ENCODE measurements around the gene DDX11. TPM values are rescaled to one million over a fixed set of nuclear protein-coding genes. Genes with fewer than 3 reads are reported as not detected.
"Not testable (repeated sequence)": the region's sequence is repeated elsewhere in the genome, so short reads cannot be mapped to it uniquely, and the experiment has no call there.

Gene DDX11
- polyA plus RNA-seq, 1 donor from 2014 or later: 9.8 TPM

- H3K9ac ChIP-seq (ENCODE audit: low read length): no peak overlapping the region
- no peaks in the 10 kb centered on the region for H3K9me3 ChIP-seq (ENCODE audit: low read length)
- H3K27ac ChIP-seq (ENCODE audit: low read length): no peak overlapping the region
- H4K20me1 ChIP-seq (ENCODE audit: insufficient read depth): no peaks in the 10 kb centered on the region
- TF ChIP-seq MXI1 (conservative IDR thresholded peaks at IDR 0.05; ENCODE audit: poor library complexity, severe bottlenecking): no peak
- TF ChIP-seq EP300 (conservative IDR thresholded peaks at IDR 0.05; ENCODE audit: poor library complexity, severe bottlenecking): no peak
- TF ChIP-seq REST (IDR thresholded peaks at IDR 0.05; ENCODE audit: borderline replicate concordance): no peak
- no peak for TF ChIP-seq RAD21 (conservative IDR thresholded peaks at IDR 0.05)
- TF ChIP-seq SMC3 (conservative IDR thresholded peaks at IDR 0.05; ENCODE audit: poor library complexity): no peak
- TF ChIP-seq EZH2 (IDR thresholded peaks at IDR 0.05; ENCODE audit: borderline replicate concordance, insufficient read depth, low read length, poor library complexity, severe bottlenecking): no peak
- no peak for TF ChIP-seq TAF1 (IDR thresholded peaks at IDR 0.05; ENCODE audit: low read depth)
- TF ChIP-seq POLR2AphosphoS5 (IDR thresholded peaks at IDR 0.05): no peak
- TF ChIP-seq, protein P1, sequence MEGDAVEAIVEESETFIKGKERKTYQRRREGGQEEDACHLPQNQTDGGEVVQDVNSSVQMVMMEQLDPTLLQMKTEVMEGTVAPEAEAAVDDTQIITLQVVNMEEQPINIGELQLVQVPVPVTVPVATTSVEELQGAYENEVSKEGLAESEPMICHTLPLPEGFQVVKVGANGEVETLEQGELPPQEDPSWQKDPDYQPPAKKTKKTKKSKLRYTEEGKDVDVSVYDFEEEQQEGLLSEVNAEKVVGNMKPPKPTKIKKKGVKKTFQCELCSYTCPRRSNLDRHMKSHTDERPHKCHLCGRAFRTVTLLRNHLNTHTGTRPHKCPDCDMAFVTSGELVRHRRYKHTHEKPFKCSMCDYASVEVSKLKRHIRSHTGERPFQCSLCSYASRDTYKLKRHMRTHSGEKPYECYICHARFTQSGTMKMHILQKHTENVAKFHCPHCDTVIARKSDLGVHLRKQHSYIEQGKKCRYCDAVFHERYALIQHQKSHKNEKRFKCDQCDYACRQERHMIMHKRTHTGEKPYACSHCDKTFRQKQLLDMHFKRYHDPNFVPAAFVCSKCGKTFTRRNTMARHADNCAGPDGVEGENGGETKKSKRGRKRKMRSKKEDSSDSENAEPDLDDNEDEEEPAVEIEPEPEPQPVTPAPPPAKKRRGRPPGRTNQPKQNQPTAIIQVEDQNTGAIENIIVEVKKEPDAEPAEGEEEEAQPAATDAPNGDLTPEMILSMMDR (IDR thresholded peaks at IDR 0.05; ENCODE audit: poor library complexity, severe bottlenecking): no peak
- H3K9me2 ChIP-seq (ENCODE audit: insufficient read depth, low read length): no peaks in the 10 kb centered on the region
- H3K4me3 ChIP-seq (ENCODE audit: low read length): peak overlapping the region; percentile 69
- H3K4me2 ChIP-seq (ENCODE audit: low read length): no peak overlapping the region
- peaks cover 45% of the 10 kb centered on the region for H3K27me3 ChIP-seq (ENCODE audit: insufficient read depth, low read depth, low read length)
- H3F3A ChIP-seq (ENCODE audit: insufficient read depth, low read length, poor library complexity, severe bottlenecking): no peaks in the 10 kb centered on the region
- H3K79me2 ChIP-seq (replicated peaks; ENCODE audit: insufficient read depth, low read length): no peaks in the 10 kb centered on the region
- no peaks in the 10 kb centered on the region for H3K36me3 ChIP-seq (ENCODE audit: insufficient read depth, low read length)
- no peak overlapping the region for H2AFZ ChIP-seq (ENCODE audit: low read depth, low read length)
Observed at GRCh38 chr12:31119803-31120211, 46.1 kb downstream of the DDX11 start.

DNA sequence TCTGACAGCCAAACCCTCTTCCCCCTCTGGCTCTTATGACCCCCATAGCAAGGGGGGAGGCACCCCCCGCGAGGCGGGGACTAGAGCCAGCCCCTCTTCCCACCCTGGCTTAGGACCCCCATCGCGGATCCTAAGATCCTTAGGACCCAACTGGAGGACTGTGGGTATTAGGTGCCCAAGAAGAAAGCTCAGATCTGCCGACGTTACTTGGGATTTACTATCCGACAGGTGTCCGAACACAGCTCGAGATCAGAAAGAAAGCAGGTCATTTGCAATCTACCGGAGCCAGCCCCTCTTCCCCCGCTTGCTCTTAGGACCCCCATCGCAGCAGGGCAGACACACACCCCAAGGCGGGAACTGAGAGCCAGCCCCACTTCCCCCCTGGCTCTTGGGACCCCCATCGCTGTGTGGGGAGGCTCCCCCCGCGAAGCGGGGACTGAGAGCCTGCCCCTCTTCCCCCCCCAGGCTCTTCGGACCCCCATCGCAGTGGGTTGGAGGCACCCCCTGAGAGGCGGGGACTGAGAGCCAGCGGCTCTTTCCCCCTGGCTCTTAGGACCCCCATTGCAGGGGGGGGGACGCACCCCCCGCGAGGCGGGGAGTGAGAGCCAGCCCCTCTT lies 46.8 kb downstream of the DDX11 start:
- Histone ChIP-seq H3K79me2 (replicated peaks; ENCODE audit: insufficient read depth, low read length) (no peaks in the 10 kb centered on the region), H3F3A (ENCODE audit: insufficient read depth, low read length, poor library complexity, severe bottlenecking) (no peaks in the 10 kb centered on the region), H3K27me3 (ENCODE audit: insufficient read depth, low read depth, low read length) (peaks cover 45% of the 10 kb centered on the region), H4K20me1 (ENCODE audit: insufficient read depth) (no peaks in the 10 kb centered on the region), H3K36me3 (ENCODE audit: insufficient read depth, low read length) (no peaks in the 10 kb centered on the region), H2AFZ (ENCODE audit: low read depth, low read length) (no peak overlapping the region), H3K27ac (ENCODE audit: low read length) (no peak overlapping the region), H3K4me2 (ENCODE audit: low read length) (no peak overlapping the region), H3K9me3 (ENCODE audit: low read length) (no peaks in the 10 kb centered on the region), H3K9me2 (ENCODE audit: insufficient read depth, low read length) (no peaks in the 10 kb centered on the region), H3K4me3 (ENCODE audit: low read length) (peak overlapping the region; percentile 69), H3K9ac (ENCODE audit: low read length) (no peak overlapping the region)
- TF ChIP-seq POLR2AphosphoS5 (IDR thresholded peaks at IDR 0.05): no peak
- no peak for TF ChIP-seq REST (IDR thresholded peaks at IDR 0.05; ENCODE audit: borderline replicate concordance)
- TF ChIP-seq RAD21 (conservative IDR thresholded peaks at IDR 0.05): no peak

DNA sequence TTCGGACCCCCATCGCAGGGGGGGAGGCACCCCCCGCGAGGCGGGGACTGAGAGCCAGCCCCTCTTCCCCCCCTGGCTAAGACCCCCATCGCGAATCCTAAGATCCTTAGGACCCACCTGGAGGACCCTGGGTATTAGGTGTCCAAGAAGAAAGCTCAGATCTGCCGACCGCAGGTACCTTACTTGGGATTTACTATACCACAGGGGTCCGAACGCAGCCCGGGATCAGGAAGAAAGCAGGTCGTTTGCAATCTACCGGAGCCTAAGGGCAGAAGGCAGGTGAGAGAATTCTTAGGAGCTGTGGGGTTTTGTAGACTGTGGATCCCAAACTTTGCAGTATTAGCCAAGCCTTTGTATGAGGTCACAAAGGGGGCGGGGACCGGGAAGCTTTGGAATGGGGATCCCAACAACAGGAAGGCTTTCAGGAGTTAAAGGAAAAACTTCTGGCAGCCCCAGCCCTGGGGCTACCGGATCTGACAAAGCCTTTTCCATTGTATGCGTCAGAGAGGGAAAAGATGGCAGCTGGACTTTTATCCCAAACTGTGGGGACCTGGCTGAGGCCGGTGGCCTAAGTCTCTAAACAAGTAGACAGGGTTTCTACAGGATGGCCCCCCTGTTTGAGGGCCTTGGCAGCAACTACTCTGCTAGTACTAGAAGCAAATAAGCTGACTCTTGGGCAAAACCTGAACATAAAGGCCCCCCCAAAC lies 47.5 kb downstream of the DDX11 start:
- not testable (repeated sequence) for H3K79me2 ChIP-seq (replicated peaks; ENCODE audit: insufficient read depth, low read length)

More for the DNA sequence above, 47.5 kb downstream of the DDX11 start:
- not testable (repeated sequence) for H2AFZ ChIP-seq (ENCODE audit: low read depth, low read length); H3K4me3 ChIP-seq (ENCODE audit: low read length); H3K4me2 ChIP-seq (ENCODE audit: low read length); H3K9ac ChIP-seq (ENCODE audit: low read length); H3K9me2 ChIP-seq (ENCODE audit: insufficient read depth, low read length); H3K27ac ChIP-seq (ENCODE audit: low read length); H3F3A ChIP-seq (ENCODE audit: insufficient read depth, low read length, poor library complexity, severe bottlenecking); H3K36me3 ChIP-seq (ENCODE audit: insufficient read depth, low read length); H4K20me1 ChIP-seq (ENCODE audit: insufficient read depth); H3K9me3 ChIP-seq (ENCODE audit: low read length)
- peaks cover 44% of the 10 kb centered on the region for H3K27me3 ChIP-seq (ENCODE audit: insufficient read depth, low read depth, low read length)

Measured in neural cell (in vitro differentiated cells).